GM23338 (cell line): ENCODE measurements around the gene TMEM178B. TPM values are rescaled to one million over a fixed set of nuclear protein-coding genes. Genes with fewer than 3 reads are reported as not detected.
A peak's percentile ranks its signal among the peaks of the same experiment; 100 is the strongest.
"Not testable (repeated sequence)": the region's sequence is repeated elsewhere in the genome, so short reads cannot be mapped to it uniquely, and the experiment has no call there.

Experiments used
- ATAC-seq: fragments of 200-7000 bp; cut with Tn5 transposase; 3 replicates; pipeline ENCODE4 v1.9.1; 2020
- DNase-seq: peaks from one replicate; pipeline ENCODE4 v3.0.0-alpha.2; 2015; ENCODE audit warnings: low spot score
- H2AFZ ChIP-seq: fragments of 200-600 bp; sonication (generic); 2 replicates; pipeline ENCODE4 v1.8.0; 2016; ENCODE audit warnings: antibody characterized with exemption, mild to moderate bottlenecking, moderate library complexity
- H3F3A ChIP-seq: fragments of 200-600 bp; sonication (generic); replicated peaks from 2 replicates; pipeline ENCODE4 v1.8.0; 2017; ENCODE audit warnings: antibody characterized with exemption, mixed run types, low read depth
- H3K27ac ChIP-seq: fragments of 200-600 bp; sonication (generic); 2 replicates; pipeline ENCODE4 v1.6.1; 2016; ENCODE audit warnings: low read depth
- H3K27me3 ChIP-seq: fragments of 200-600 bp; sonication (generic); 2 replicates; pipeline ENCODE4 v1.8.0; 2016; ENCODE audit warnings: mild to moderate bottlenecking, mixed run types, moderate library complexity; ENCODE audit not compliant: insufficient read depth
- H3K36me3 ChIP-seq: fragments of 200-600 bp; sonication (generic); 2 replicates; pipeline ENCODE4 v1.8.0; 2016; ENCODE audit warnings: mild to moderate bottlenecking; ENCODE audit not compliant: insufficient read depth
- H3K4me1 ChIP-seq: fragments of 200-600 bp; sonication (generic); 2 replicates; pipeline ENCODE4 v1.8.0; 2016; ENCODE audit warnings: mild to moderate bottlenecking, moderate library complexity; ENCODE audit not compliant: insufficient read depth
- H3K4me2 ChIP-seq: fragments of 200-600 bp; sonication (generic); 2 replicates; pipeline ENCODE4 v1.7.1; 2017; ENCODE audit warnings: mixed run types
- H3K4me3 ChIP-seq: fragments of 200-600 bp; sonication (generic); 2 replicates; pipeline ENCODE4 v1.6.1; 2016; ENCODE audit warnings: mixed run types
- H3K79me2 ChIP-seq: fragments of 200-600 bp; sonication (generic); replicated peaks from 2 replicates; pipeline ENCODE4 v1.8.0; 2017; ENCODE audit warnings: mild to moderate bottlenecking; ENCODE audit not compliant: insufficient read depth
- H3K9me2 ChIP-seq: fragments of 200-600 bp; sonication (generic); 2 replicates; pipeline ENCODE4 v1.8.0; 2017; ENCODE audit not compliant: insufficient read depth
- H4K20me1 ChIP-seq: fragments of 200-600 bp; sonication (generic); replicated peaks from 2 replicates; pipeline ENCODE4 v1.8.0; 2017; ENCODE audit warnings: mild to moderate bottlenecking; ENCODE audit not compliant: insufficient read depth
- H3K27ac Mint-ChIP-seq: 2 replicates; pipeline ENCODE4 v1.8.0; 2020; ENCODE audit warnings: inconsistent platforms, mild to moderate bottlenecking, moderate library complexity, mixed read lengths
- H3K27me3 Mint-ChIP-seq: 3 replicates; pipeline ENCODE4 v1.8.0; 2022; ENCODE audit warnings: low read depth, mild to moderate bottlenecking, moderate library complexity, mixed read lengths, inconsistent platforms; ENCODE audit not compliant: insufficient read depth, poor library complexity
- H3K36me3 Mint-ChIP-seq: 3 replicates; pipeline ENCODE4 v1.8.0; 2021; ENCODE audit warnings: low read depth, mild to moderate bottlenecking, inconsistent platforms, moderate library complexity, mixed read lengths
- H3K4me1 Mint-ChIP-seq: 3 replicates; pipeline ENCODE4 v1.8.0; 2020; ENCODE audit warnings: mild to moderate bottlenecking, inconsistent platforms, mixed read lengths
- H3K4me3 Mint-ChIP-seq: 3 replicates; pipeline ENCODE4 v1.8.0; 2021; ENCODE audit warnings: moderate library complexity, mild to moderate bottlenecking, inconsistent platforms, mixed read lengths
- H3K9me3 Mint-ChIP-seq: 3 replicates; pipeline ENCODE4 v1.8.0; 2020; ENCODE audit warnings: moderate library complexity, mild to moderate bottlenecking, inconsistent platforms, mixed read lengths
- CREB1 ChIP-seq: fragments of 250-450 bp; sonication (Bioruptor Pico); IDR thresholded peaks from 2 replicates; pipeline ENCODE4 v1.5.0; 2020; ENCODE audit warnings: low read depth, mild to moderate bottlenecking, moderate library complexity
- CTCF ChIP-seq, 2 experiments: fragments of 200-600 bp in 1 of 2; sonication (generic) in 1 of 2; conservative IDR thresholded peaks; 2 replicates each; pipeline versions ENCODE4 v1.5.1 to v1.6.1; 2016 to 2017; ENCODE audit warnings: antibody characterized with exemption in 2 of 2, low read depth in 2 of 2, mild to moderate bottlenecking in 2 of 2, moderate library complexity in 1 of 2
- EZH2 ChIP-seq: fragments of 200-600 bp; sonication (generic); IDR thresholded peaks from one replicate; pipeline ENCODE4 v1.8.0; 2017; ENCODE audit warnings: antibody characterized with exemption, mild to moderate bottlenecking, low read depth; ENCODE audit not compliant: unreplicated experiment
- EZH2phosphoT487 ChIP-seq: fragments of 200-600 bp; sonication (generic); IDR thresholded peaks from one replicate; pipeline ENCODE4 v1.8.1; 2018; ENCODE audit warnings: antibody characterized with exemption; ENCODE audit not compliant: unreplicated experiment
- STAT1 ChIP-seq: IDR thresholded peaks from one replicate; pipeline ENCODE4 v1.6.1; 2016; ENCODE audit warnings: antibody characterized with exemption; ENCODE audit not compliant: unreplicated experiment
- ZNF114 ChIP-seq: fragments of 250-450 bp; sonication (Bioruptor Pico); IDR thresholded peaks from 2 replicates; pipeline ENCODE4 v1.5.0; 2020; ENCODE audit warnings: mild to moderate bottlenecking, moderate library complexity
- ZNF331 ChIP-seq: fragments of 250-450 bp; sonication (Bioruptor Pico); IDR thresholded peaks from 2 replicates; pipeline ENCODE4 v1.5.0; 2020; ENCODE audit warnings: low read depth, mild to moderate bottlenecking, moderate library complexity
- polyA plus RNA-seq: library from polyadenylated mRNA; unstranded; fragments of >200 nt; fragmentation: Nextera tagmentation; extraction: Ambion mirVana; gene quantifications from 2 replicates; pipeline ENCODE4 v1.2.1, GENCODE V29; 2016
- total RNA-seq: library from RNA; depleted of rRNA; stranded (reverse); fragments of >200 nt; shearing (Covaris generic); gene quantifications from 2 replicates; pipeline ENCODE4 v1.2.3, GENCODE V29; 2014

TMEM178B gene
- total and polyA plus RNA-seq, 2 experiments from 2014 or later: 4.9 to 15.6 TPM

DNA sequence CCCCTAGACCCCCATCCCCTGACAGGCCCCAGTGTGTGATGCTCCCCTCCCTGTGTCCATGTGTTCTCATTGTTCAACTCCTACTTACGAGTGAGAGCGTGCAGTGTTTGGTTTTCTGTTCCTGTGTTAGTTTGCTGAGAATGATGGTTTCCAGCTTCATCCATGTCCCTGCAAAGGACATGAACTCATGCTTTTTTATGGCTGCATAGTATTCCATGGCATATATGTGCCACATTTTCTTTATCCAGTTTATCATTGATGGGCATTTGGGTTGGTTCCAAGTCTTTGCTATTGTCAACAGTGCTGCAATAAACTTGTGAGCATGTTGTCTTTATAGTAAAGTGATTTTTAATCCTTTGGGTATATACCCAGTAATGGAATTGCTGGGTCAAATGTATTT lies 42.8 kb downstream of the TMEM178B start:
- not testable (repeated sequence) for H3K4me2 ChIP-seq, H3K27me3 Mint-ChIP-seq, H3K27ac Mint-ChIP-seq, H3K27ac ChIP-seq, DNase-seq, H3K36me3 Mint-ChIP-seq, H3F3A ChIP-seq, H2AFZ ChIP-seq, H3K27me3 ChIP-seq, H3K9me2 ChIP-seq, ATAC-seq, H3K4me3 ChIP-seq, H3K36me3 ChIP-seq, H4K20me1 ChIP-seq, H3K9me3 Mint-ChIP-seq, H3K4me3 Mint-ChIP-seq
- peaks cover 40% of the 10 kb centered on the region for H3K79me2 ChIP-seq
- H3K4me1 ChIP-seq: peaks cover 18% of the 10 kb centered on the region
- H3K4me1 Mint-ChIP-seq: peaks cover 25% of the 10 kb centered on the region

GRCh38 chr7:141118767-141119166 lies 44.9 kb downstream of the TMEM178B start:
- Mint-ChIP-seq H3K4me3 (no peak overlapping the region), H3K9me3 (peaks cover 3% of the 10 kb centered on the region; the same call in 2 of the 3 replicates), H3K4me1 (peaks cover 32% of the 10 kb centered on the region), H3K27ac (peak overlapping the region; percentile 72), H3K27me3 (peaks cover 1% of the 10 kb centered on the region), H3K36me3 (peaks cover 6% of the 10 kb centered on the region; the same call in 1 of the 3 replicates)
- H4K20me1 ChIP-seq: no peaks in the 10 kb centered on the region; the same call in none of the 2 replicates
- TF ChIP-seq EZH2 (no peak), ZNF114 (CRISPR knock-in tag) (no peak), STAT1 (no peak), CTCF (conservative IDR thresholded peaks at IDR 0.05; ENCODE audit: low read depth in 2 of 2) (no peak), ZNF331 (CRISPR knock-in tag) (no peak), CREB1 (CRISPR knock-in tag) (no peak), EZH2phosphoT487 (no peak)
- no peak overlapping the region for H3K4me2 ChIP-seq
- no peaks in the 10 kb centered on the region for H3K9me2 ChIP-seq
- peaks cover 57% of the 10 kb centered on the region for H3K79me2 ChIP-seq
- ATAC-seq: peak; percentile 69
- no peak overlapping the region for H3K4me3 ChIP-seq
- H3K36me3 ChIP-seq: no peaks in the 10 kb centered on the region
- H2AFZ ChIP-seq: no peak overlapping the region
- H3K27ac ChIP-seq: no peak overlapping the region
- H3F3A ChIP-seq: no peaks in the 10 kb centered on the region
- H3K4me1 ChIP-seq: peaks cover 30% of the 10 kb centered on the region
- peak; percentile 24 for DNase-seq
- H3K27me3 ChIP-seq: no peaks in the 10 kb centered on the region

GRCh38 chr7:141119187-141119586 lies 45.3 kb downstream of the TMEM178B start:
- H3K27ac ChIP-seq: no peak overlapping the region
- H4K20me1 ChIP-seq: no peaks in the 10 kb centered on the region; the same call in none of the 2 replicates
- peaks cover 32% of the 10 kb centered on the region for H3K4me1 Mint-ChIP-seq
- H2AFZ ChIP-seq: no peak overlapping the region
- no peak overlapping the region for H3K4me2 ChIP-seq
- H3K36me3 ChIP-seq: no peaks in the 10 kb centered on the region
- no peaks in the 10 kb centered on the region for H3F3A ChIP-seq
- H3K79me2 ChIP-seq: peaks cover 61% of the 10 kb centered on the region
- peak overlapping the region; percentile 72; the same call in 1 of the 2 replicates for H3K27ac Mint-ChIP-seq
- H3K27me3 Mint-ChIP-seq: peaks cover 1% of the 10 kb centered on the region
- no peaks in the 10 kb centered on the region for H3K9me2 ChIP-seq
- peaks cover 6% of the 10 kb centered on the region; the same call in 1 of the 3 replicates for H3K36me3 Mint-ChIP-seq
- peaks cover 30% of the 10 kb centered on the region for H3K4me1 ChIP-seq
- no peak overlapping the region for H3K4me3 ChIP-seq
- 0 out of 4 replicates have a peak, but pooled peaks of 1 of the 2 experiments have one; percentile 8 for TF ChIP-seq CTCF (conservative IDR thresholded peaks at IDR 0.05; ENCODE audit: low read depth in 2 of 2)
- TF ChIP-seq EZH2: no peak
- DNase-seq (no peak), ATAC-seq (peak; percentile 76)
- no peaks in the 10 kb centered on the region for H3K27me3 ChIP-seq
- no peak overlapping the region for H3K4me3 Mint-ChIP-seq
- H3K9me3 Mint-ChIP-seq: peaks cover 3% of the 10 kb centered on the region; the same call in 2 of the 3 replicates
